OCI-LY1 (cell line): Measurements from ENCODE around the gene UTS2R.
"Not testable (repeated sequence)": the region's sequence is repeated elsewhere in the genome, so short reads cannot be mapped to it uniquely, and the experiment has no call there.

Source experiments
- H2AFZ ChIP-seq: fragments of 200-600 bp; sonication (generic), shearing (Covaris generic); 2 replicates; pipeline ENCODE4 v1.6.0; 2014; ENCODE audit warnings: antibody characterized with exemption, mild to moderate bottlenecking, low read length
- H3F3A ChIP-seq: fragments of 200-600 bp; sonication (generic), shearing (Covaris generic); 2 replicates; pipeline ENCODE4 v1.6.0; 2014; ENCODE audit warnings: mild to moderate bottlenecking, antibody characterized with exemption, low read length, moderate library complexity; ENCODE audit not compliant: insufficient read depth
- H3K27ac ChIP-seq: fragments of 200-600 bp; sonication (generic); 2 replicates; pipeline ENCODE4 v1.5.1; 2014; ENCODE audit warnings: low read length, mixed run types, mild to moderate bottlenecking, low read depth; ENCODE audit not compliant: poor library complexity, severe bottlenecking
- H3K27me3 ChIP-seq: fragments of 200-600 bp; sonication (generic); 2 replicates; pipeline ENCODE4 v1.6.0; 2014; ENCODE audit warnings: antibody characterized with exemption, mild to moderate bottlenecking, low read length, moderate library complexity; ENCODE audit not compliant: insufficient read depth
- H3K36me3 ChIP-seq: fragments of 200-600 bp; sonication (generic); 2 replicates; pipeline ENCODE4 v1.6.1; 2014; ENCODE audit warnings: mild to moderate bottlenecking, antibody characterized with exemption, low read length, moderate library complexity, mixed read lengths; ENCODE audit not compliant: insufficient read depth
- H3K4me1 ChIP-seq: fragments of 200-600 bp; sonication (generic); 2 replicates; pipeline ENCODE4 v1.5.1; 2014; ENCODE audit warnings: mild to moderate bottlenecking, low read length, moderate library complexity; ENCODE audit not compliant: insufficient read depth, severe bottlenecking
- H3K4me2 ChIP-seq: fragments of 200-600 bp; sonication (generic), shearing (Covaris generic); 2 replicates; pipeline ENCODE4 v1.6.1; 2014; ENCODE audit warnings: low read length
- H3K4me3 ChIP-seq: fragments of 200-600 bp; sonication (generic); 2 replicates; pipeline ENCODE4 v1.5.1; 2014; ENCODE audit warnings: low read length, low read depth, mild to moderate bottlenecking, mixed read lengths; ENCODE audit not compliant: poor library complexity, severe bottlenecking
- H3K79me2 ChIP-seq: fragments of 200-600 bp; shearing (Covaris generic); 2 replicates; pipeline ENCODE4 v1.6.1; 2016; ENCODE audit warnings: mixed run types, low read length, mixed read lengths; ENCODE audit not compliant: insufficient read depth
- H3K9ac ChIP-seq: fragments of 200-600 bp; sonication (generic), shearing (Covaris generic); 2 replicates; pipeline ENCODE4 v1.6.1; 2014; ENCODE audit warnings: mild to moderate bottlenecking, low read length, mixed read lengths
- H3K9me2 ChIP-seq: fragments of 200-600 bp; sonication (generic), shearing (Covaris generic); 2 replicates; pipeline ENCODE4 v1.6.1; 2014; ENCODE audit warnings: low read depth, mild to moderate bottlenecking, low read length, mixed read lengths
- H3K9me3 ChIP-seq: fragments of 200-600 bp; shearing (Covaris generic); 2 replicates; pipeline ENCODE4 v1.6.1; 2014; ENCODE audit warnings: low read length, mixed read lengths
- H4K20me1 ChIP-seq: fragments of 200-600 bp; sonication (generic), shearing (Covaris generic); 2 replicates; pipeline ENCODE4 v1.6.0; 2016; ENCODE audit warnings: mild to moderate bottlenecking, low read length; ENCODE audit not compliant: insufficient read depth
- EZH2 ChIP-seq: fragments of 200-600 bp; sonication (generic), shearing (Covaris generic); IDR thresholded peaks from 2 replicates; pipeline ENCODE4 v1.8.0; 2017; ENCODE audit warnings: borderline replicate concordance, mixed run types, mild to moderate bottlenecking, antibody characterized with exemption, low read length, moderate library complexity, mixed read lengths
- TF ChIP-seq, protein P1 (sequence below): fragments of 200-600 bp; sonication (generic), shearing (Covaris generic); IDR thresholded peaks from 2 replicates; pipeline ENCODE4 v1.5.1; 2017; ENCODE audit warnings: mild to moderate bottlenecking, antibody characterized with exemption, low read length, moderate library complexity, mixed read lengths

Gene UTS2R

GRCh38 chr17:82374626-82375331, 3.2 kb downstream of the UTS2R start:
- H3K9me3 ChIP-seq, result no peaks in the 10 kb centered on the region
- H3K36me3 ChIP-seq, result no peaks in the 10 kb centered on the region
- H3K9ac ChIP-seq, result no peak overlapping the region
- no peaks in the 10 kb centered on the region; the same call in 1 of the 2 replicates for H3F3A ChIP-seq
- no peak overlapping the region for H3K4me3 ChIP-seq
- H3K27me3 ChIP-seq, result no peaks in the 10 kb centered on the region; the same call in 1 of the 2 replicates
- H2AFZ ChIP-seq, result no peak overlapping the region
- H3K4me2 ChIP-seq, result no peak overlapping the region
- peaks cover 9% of the 10 kb centered on the region for H3K4me1 ChIP-seq
- no peaks in the 10 kb centered on the region for H3K9me2 ChIP-seq
- H3K27ac ChIP-seq, result no peak overlapping the region
- TF ChIP-seq EZH2, result no peak
- TF ChIP-seq, protein P1, sequence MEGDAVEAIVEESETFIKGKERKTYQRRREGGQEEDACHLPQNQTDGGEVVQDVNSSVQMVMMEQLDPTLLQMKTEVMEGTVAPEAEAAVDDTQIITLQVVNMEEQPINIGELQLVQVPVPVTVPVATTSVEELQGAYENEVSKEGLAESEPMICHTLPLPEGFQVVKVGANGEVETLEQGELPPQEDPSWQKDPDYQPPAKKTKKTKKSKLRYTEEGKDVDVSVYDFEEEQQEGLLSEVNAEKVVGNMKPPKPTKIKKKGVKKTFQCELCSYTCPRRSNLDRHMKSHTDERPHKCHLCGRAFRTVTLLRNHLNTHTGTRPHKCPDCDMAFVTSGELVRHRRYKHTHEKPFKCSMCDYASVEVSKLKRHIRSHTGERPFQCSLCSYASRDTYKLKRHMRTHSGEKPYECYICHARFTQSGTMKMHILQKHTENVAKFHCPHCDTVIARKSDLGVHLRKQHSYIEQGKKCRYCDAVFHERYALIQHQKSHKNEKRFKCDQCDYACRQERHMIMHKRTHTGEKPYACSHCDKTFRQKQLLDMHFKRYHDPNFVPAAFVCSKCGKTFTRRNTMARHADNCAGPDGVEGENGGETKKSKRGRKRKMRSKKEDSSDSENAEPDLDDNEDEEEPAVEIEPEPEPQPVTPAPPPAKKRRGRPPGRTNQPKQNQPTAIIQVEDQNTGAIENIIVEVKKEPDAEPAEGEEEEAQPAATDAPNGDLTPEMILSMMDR, result no peak
- H3K79me2 ChIP-seq, result no peaks in the 10 kb centered on the region
- H4K20me1 ChIP-seq, result no peaks in the 10 kb centered on the region

- TF ChIP-seq EZH2, result no peak
- TF ChIP-seq, protein P1, result no peak
- H3K79me2 ChIP-seq, result no peaks in the 10 kb centered on the region
- H3K9me2 ChIP-seq, result no peaks in the 10 kb centered on the region
- H3K27me3 ChIP-seq, result no peaks in the 10 kb centered on the region; the same call in 1 of the 2 replicates
- H3K27ac ChIP-seq, result no peak overlapping the region
- H3K4me2 ChIP-seq, result no peak overlapping the region
- H3K9me3 ChIP-seq, result no peaks in the 10 kb centered on the region
- no peak overlapping the region for H2AFZ ChIP-seq
- H3K4me1 ChIP-seq, result peaks cover 6% of the 10 kb centered on the region
- H3F3A ChIP-seq, result no peaks in the 10 kb centered on the region; the same call in 1 of the 2 replicates
- no peak overlapping the region for H3K9ac ChIP-seq
- no peaks in the 10 kb centered on the region for H4K20me1 ChIP-seq
- H3K4me3 ChIP-seq, result no peak overlapping the region
- no peaks in the 10 kb centered on the region for H3K36me3 ChIP-seq
These were observed 3.9 kb downstream of the UTS2R start for GRCh38 chr17:82375359-82376041.

DNA sequence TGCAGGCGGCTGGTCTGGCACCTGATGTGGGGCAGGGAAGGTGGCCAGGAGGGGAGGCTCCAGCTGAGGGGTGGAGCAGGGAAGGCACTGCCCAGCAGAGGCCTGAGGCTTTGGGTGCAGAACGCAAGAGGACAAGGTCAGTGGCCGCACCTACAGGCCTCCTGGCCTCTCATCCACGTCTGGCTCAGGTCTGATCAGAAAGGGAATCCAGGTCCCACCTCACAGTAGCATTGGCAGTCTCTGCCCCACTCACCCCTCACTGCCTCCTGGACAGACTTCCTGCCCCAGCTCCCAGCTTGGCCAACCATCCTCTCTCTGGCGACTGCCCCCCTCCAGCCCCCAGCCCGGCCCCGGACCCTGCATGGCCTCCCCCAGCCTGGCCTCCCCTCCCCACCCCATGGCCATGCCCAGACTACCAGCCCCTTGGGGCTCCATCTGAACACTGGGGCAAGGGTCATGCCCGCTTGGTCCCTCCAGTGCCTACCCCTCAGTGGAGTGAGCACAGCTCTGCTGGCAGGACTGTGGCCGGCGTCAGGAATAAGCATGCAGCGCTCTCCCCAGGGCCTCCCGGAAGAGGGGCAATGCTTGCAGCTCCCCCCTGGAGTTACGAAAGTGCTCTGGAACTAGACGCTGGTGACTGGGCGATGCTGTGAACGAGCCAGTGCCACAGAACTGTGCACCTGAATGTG, 4.6 kb downstream of the UTS2R start:
- H3K4me3 ChIP-seq, result no peak overlapping the region
- H3K27me3 ChIP-seq, result no peaks in the 10 kb centered on the region; the same call in 1 of the 2 replicates
- H2AFZ ChIP-seq, result no peak overlapping the region
- H3K9ac ChIP-seq, result no peak overlapping the region
- H3K27ac ChIP-seq, result no peak overlapping the region
- H3K79me2 ChIP-seq, result no peaks in the 10 kb centered on the region
- no peaks in the 10 kb centered on the region; the same call in 1 of the 2 replicates for H3F3A ChIP-seq
- no peaks in the 10 kb centered on the region for H3K36me3 ChIP-seq
- no peaks in the 10 kb centered on the region for H3K9me2 ChIP-seq
- no peaks in the 10 kb centered on the region for H3K9me3 ChIP-seq
- no peaks in the 10 kb centered on the region for H4K20me1 ChIP-seq
- no peaks in the 10 kb centered on the region for H3K4me1 ChIP-seq
- no peak overlapping the region for H3K4me2 ChIP-seq
- TF ChIP-seq, protein P1, result no peak
- no peak for TF ChIP-seq EZH2

GRCh38 chr17:82377294-82377693, 5.7 kb downstream of the UTS2R start:
- H3K9me3 ChIP-seq, H3K4me2 ChIP-seq, H3K9me2 ChIP-seq, H3K4me3 ChIP-seq, H3K79me2 ChIP-seq, H3K36me3 ChIP-seq, H2AFZ ChIP-seq, H3F3A ChIP-seq, H3K4me1 ChIP-seq, H4K20me1 ChIP-seq, H3K27me3 ChIP-seq, H3K9ac ChIP-seq, H3K27ac ChIP-seq: not testable (repeated sequence)
